GM18502 (cell line): ENCODE data around the gene PIGP.
"Not testable (repeated sequence)": the region's sequence is repeated elsewhere in the genome, so short reads cannot be mapped to it uniquely, and the experiment has no call there.

ENCODE experiments used
- ATAC-seq: cut with Tn5 transposase; IDR thresholded peaks from one replicate; pipeline ENCODE4 v1.9.1; 2021; ENCODE audit warnings: mild to moderate bottlenecking; ENCODE audit not compliant: unreplicated experiment, poor library complexity

PIGP gene

DNA sequence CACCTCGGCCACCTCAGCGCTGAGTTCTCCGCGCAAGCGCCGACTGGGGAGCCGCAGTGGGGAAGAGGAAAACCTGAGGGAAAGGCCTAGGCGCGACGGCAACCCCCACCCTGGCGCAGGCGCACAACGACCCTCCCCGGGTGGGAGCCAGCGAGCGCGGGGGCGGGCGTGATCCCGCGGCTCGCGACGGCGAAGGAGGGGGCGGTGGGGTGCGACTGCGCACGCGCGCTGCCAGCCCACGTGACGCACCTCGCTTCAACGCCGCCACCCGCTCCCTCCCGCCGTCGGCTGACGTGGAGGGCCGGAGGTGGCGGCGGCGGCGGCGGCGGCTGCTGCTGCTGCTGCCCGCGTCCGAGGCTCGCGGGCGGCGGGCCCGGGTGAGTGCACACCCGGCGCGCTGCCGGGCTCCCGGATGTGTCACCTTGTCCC lies at the start of gene PIGP, which contains the start of gene TTC3:
Gene PIGP, minus strand, starts transcription at position 84 of the 429 bp plus-strand sequence. CDS start 556 bp downstream, outside the sequence.
Gene TTC3, plus strand, starts transcription at position 267 of the 429 bp plus-strand sequence. CDS start 14,004 bp downstream, outside the sequence.
- ATAC-seq = peak; percentile 68

DNA sequence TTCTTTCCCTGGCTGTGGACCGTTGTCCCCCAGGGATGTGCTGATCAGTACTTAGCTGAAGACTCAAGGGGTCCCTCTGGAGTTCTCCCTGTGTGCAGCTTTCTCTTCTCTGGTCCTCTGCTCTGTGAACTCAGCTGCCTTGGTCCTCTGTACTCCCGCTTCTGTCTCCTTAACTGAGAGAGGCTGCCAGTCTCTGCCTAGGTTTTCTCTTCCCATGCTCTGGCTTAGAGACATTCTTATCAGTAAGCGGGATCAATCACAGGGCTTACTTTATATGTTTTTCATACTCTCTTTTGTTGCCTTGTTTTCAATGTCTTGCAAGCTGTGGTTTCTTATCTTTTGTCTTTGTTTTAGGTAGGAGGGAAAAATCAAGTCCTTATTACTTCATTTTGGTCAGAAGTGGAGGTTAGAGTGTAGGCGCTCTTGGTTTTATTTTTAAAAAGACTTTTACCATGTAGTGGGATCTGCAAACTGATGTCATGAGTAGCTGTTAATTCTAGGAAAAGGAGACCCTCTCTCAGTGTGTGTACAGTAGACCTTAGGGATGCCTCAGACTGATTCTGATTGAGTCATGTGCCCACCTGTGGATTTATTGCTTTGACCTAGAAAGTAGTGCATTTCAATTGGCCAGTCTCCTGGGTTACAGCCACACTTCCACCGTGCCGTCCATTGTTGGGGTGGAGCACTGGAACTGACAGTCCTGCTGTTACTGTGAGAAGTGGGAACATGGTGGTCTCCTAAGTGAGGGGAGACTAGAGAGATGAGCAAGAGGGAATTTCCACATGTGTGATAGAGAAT lies 46.7 kb upstream of the PIGP start:
- no peak for ATAC-seq

DNA sequence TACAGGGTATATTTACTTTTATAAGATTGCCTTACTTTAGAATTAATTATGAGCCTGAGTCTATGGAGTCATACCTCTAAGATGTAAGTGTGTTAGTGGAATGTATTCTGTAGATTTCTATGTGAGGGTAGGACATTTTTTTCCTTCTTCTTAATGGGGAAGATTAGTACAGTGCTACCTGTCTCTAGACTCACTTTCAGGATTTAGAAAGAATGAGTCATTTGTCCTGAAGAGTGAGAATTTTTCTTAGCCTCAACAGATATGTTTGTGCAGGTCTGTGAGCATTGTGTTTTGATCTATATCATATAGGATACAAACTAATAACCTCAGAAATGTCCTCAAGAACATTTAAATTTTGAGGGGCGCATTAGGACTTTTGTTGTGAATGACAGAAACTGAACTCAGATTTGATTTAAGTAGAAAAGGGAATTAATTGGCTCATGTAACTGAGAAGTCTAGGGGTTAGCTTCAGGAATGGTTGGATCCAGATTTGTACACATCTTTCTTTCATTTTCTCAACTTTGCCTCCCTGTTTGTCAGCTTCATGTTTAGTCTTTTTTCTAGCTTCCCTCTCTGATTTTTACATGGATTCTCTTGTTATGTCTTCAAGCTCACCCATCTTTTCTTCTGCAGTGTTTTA lies 45.4 kb upstream of the PIGP start:
- ATAC-seq = no peak

DNA sequence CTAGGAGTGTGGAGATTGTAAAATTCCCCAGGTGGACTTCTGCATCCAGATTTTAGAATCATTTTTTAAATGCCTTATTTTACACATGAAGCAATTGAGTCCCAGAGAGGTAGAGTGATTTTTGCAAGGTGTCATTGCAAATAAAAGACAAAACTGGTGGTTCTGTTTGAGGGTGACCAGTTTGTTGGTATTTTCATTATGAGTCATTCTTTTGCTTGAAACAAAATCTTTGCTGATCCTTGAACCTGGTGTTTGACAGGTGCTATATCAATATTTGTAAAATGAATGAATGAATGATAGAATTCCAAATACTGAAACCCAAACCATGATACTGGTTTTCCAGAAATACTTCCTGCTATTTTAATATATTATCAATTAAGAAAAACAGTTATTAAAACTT lies 44.3 kb upstream of the PIGP start:
- no peak for ATAC-seq

DNA sequence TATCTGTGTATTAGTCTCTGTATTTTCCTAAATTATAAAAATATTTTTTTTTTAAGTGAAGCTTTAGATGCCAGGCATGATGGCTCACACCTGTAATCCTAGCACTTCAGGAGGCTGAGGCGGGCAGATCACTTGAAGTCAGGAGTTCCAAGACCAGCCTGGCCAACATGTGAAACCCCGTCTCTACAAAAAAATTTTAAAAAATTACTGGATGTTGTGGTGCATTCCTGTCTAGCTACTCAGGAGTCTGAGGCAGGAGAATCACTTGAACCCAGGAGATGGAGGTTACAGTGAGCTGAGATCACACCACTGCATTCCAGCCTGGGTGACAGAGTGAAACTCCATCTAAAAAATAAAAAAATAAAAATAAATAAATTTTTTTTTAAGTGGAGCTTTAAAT lies 43.6 kb upstream of the PIGP start:
- ATAC-seq = not testable (repeated sequence)

DNA sequence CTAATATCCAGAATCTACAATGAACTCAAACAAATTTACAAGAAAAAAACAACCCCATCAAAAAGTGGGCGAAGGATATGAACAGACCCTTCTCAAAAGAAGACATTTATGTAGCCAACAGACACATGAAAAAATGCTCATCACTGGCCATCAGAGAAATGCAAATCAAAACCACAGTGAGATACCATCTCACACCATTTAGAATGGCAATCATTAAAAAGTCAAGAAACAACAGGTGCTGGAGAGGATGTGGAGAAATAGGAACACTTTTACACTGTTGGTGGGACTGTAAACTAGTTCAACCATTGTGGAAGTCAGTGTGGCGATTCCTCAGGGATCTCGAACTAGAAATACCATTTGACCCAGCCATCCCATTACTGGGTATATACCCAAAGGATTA lies 41.4 kb upstream of the PIGP start:
- ATAC-seq = not testable (repeated sequence)

DNA sequence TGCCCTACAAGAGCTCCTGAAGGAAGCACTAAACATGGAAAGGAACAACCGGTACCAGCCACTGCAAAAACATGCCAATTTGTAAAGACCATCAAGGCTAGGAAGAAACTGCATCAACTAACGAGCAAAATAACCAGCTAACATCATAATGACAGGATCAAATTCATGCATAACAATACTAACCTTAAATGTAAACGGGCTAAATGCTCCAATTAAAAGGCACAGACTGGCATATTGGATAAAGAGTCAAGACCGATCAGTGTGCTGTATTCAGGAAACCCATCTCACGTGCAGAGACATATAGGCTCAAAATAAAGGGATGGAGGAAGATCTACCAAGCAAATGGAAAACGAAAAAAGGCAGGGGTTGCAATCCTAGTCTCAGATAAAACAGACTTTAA lies 38.2 kb upstream of the PIGP start:
- not testable (repeated sequence) for ATAC-seq

DNA sequence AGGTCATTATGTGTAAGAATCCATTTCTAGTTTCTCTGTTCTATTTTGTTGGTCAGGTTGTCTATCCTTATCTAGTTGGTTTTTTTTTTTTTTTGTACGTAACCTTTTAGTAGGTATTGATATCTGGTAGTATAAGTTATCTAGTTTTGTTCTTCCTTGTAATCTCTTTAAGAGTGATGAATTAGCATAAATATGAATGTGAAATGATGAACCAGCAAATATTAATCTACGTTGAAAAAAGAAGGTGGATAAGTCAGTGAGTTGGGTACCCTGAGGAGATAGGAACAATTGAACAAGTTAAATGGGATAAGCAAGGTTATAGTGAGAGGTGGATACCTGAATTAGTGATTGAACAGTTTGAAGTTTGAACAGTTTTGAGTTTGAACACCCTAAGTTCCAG lies 34.1 kb upstream of the PIGP start:
- no peak for ATAC-seq

DNA sequence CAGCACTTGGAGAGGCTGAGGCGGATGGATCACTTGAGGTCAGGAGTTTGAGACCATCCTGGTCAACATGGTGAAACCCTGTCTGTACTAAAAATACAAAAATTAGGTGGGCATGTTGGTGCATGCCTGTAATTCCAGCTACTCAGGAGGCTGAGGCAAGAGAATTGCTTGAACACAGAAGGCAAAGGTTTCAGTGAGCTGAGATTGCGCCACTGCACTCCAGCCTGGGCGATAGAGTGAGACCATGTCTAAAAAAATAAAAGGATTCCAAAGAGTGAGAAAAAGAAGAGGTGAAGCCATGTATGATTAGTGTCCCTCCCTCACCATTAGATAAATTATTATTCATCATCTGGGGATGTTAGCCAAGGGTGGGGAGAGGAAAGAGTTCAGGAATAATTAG lies 29.9 kb upstream of the PIGP start:
- not testable (repeated sequence) for ATAC-seq

DNA sequence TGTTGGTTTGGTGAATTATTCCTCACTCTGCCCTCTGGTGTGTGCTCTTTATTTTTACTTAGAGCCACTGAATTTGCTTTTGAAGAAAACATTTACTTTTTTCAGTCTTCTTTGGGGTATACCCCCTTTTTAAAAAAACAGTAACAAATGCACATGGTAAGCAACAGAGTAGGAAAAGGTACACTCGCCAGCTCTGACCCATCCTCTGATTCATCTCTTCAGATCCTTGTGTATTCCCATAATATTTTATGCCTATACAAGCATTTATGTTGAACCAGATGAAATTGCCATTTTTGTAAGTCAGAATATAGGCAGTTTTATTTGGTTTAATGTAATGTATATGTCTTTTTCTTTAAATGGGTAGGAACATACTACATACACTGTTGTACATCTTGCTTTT lies 28.5 kb upstream of the PIGP start:
- ATAC-seq = no peak

DNA sequence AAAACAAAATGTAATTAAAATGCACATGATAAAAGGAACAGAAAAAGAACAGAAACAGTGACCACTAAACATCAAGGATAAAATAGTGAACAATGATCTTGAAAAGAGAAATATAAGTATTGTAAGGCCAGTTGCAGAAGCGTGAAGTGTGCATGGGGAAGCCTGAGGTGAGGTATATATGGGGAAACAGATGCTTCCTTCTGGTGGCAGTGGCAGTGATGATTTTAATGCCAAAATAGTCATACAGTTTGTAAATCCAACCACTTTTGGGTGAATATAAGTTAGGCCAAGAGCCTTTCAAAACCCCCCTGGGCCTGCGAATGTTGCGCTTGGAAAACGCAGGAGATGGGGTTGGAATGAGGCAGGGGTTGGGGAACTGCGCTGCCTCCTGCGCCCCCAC lies 27.4 kb upstream of the PIGP start:
- no peak for ATAC-seq

DNA sequence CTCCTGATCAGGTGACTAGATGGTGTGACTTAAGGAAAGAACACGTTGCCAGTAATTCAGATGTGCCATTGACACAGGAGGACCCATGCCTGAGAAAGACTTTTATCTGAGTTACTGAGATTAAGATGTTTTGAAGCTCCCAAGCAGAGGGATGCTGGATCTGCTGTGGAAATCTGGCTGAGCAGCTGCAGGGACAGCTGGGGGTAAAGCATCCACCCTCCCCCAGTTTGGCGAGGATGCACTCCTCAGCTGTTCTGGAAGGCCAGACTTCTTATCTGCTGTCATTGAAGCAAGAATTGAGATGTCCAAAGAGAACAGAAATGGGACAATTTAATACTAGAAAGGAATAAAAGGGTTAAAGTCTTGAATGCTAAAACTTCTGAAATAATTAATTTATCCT lies 25.9 kb upstream of the PIGP start:
- ATAC-seq = no peak

DNA sequence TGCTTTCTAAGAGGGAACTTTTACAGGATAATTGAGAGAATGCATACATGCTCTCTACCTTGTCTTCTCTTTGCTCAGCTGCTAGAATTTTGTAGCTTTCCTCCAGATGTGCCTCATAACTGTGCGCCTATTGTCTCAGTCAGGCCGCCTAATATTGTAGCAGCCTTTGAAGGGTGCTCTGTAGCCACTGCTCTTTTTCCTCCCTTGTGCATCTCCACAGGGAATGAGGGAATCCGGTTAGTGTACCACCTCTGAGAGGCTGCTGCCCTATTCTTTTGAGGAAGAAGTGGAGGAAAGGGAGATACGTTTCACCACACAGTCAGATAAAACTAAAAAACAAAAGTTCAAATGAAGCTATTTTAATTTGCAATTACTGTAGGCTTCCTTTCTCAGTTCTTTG lies 22.9 kb upstream of the PIGP start:
- no peak for ATAC-seq

DNA sequence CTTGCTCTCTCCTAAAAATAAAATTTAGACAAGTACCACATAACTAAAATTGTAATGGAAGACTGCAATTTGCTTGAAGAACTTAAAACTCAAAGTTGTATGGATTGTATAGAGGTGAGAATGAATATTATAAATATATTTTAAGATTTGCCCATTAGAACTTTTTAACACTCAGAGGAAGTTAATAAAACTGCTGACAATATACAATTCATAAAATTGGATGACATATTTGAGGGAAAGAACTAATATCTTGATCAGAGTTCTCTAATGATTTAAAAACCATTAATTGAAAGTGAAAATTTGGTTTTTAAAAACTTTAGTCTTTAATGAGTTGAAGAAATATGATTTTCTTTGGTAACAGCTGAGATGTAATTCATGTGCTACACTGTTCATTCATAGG lies 21.1 kb upstream of the PIGP start:
- ATAC-seq = no peak

DNA sequence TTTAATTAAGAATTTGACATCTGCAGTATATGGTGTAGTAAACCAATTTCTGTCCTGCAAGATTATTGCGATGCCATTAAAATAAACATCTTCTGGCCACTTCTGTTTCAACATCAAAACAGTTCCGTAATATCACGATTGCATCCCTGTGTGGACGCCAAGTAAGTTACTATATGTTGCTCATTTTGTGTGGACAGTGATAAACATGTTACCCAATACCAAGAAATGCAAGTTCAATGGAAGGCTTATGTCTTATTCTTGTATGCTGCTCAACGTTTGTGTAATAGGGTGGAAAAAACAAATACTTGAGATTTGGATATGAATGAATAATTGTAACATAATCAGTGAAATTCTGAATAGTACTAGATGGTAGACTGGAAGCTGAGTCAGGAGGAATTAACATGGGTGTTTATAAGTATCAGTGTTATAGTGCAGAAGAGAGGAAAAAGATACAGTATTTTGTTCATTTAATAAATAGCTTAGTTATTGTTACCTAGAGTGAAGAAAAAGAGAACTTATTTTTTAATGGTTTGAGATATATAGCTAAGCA lies 15.4 kb upstream of the PIGP start:
- ATAC-seq = no peak

DNA sequence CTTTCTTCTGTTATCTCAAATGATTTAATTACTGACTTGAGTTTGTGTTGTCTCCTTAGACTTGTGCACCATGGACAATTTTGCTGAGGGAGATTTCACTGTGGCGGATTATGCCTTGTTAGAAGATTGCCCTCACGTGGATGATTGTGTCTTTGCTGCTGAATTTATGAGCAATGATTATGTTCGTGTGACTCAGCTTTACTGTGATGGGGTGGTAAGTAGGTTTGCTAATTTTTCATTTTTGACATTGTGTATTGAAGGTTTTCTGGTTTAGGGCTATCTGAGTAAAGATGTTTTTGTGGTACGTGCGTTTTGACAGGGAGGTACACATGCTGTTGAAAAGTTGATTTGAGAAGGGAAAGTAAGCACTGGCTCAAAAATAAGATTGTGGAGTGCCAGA lies 14.3 kb upstream of the PIGP start:
- no peak for ATAC-seq

DNA sequence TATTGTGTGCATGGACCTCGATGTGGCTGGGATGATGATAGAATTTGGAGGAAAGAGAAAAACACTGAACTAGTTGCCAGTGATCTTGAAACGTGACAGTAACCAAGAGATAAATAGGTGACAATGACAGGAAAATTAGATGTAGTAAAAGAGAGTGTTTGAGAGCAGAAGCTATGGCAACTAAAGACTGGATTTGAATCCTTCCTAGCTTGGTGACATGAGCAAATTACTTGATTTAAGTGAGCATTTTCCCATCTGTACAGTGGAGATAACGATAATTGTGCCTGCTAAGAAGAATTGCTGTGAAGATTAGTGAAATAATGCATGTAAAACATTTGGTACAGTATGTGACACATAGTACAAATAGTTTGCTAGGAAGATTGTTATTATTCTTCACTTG lies 12.9 kb upstream of the PIGP start:
- ATAC-seq = no peak

DNA sequence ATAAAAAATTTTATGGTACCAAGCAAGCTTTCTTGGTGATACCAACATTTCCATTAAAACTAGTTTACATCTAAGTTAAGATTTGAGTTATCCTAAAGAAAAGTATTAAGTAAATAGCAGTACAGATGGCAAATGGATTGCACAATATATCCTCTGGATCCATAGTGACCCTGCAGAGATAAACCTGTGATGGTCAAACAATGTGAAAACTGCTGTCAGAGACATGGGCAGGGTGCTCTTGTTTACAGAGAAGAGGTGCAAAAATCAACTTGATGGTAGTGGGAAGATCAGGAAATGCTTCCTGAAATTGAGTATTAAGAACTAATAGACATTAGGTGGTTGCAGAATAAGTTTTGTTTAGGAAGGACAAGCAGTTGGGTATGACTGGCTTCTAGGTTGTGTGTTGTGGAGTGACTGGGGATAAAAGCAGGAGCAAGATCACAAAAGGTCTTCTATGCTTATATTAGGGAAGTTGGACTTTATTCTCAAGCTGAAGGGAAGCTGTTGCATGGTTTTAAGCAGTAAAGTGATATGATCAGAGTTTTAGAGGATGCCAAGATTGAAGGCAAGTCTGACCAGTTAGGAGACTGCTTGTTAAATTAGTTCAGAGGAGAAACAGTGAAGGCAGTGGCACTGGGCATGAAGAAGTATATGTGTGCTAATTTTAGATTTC lies 10.1 kb upstream of the PIGP start:
- ATAC-seq = no peak

DNA sequence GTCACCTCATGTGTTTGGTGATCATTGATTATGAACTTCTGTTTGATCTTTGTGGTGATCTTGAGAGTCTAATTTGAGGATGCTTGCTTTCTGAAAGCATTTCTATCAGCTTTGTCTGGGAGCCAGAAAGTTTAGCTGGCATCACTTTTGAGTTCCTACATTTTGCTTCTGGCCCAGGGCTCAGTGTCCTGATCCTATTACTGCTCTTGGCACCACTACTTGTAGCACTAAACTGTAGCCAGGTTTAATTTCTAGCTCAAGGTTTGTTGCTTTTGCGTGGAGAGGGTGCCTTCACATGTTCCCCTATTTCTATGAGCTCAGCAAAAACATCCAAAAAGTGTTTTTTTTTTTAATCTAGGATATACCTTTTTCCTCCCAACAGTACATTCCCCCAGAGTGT lies 9.5 kb upstream of the PIGP start:
- ATAC-seq = no peak

DNA sequence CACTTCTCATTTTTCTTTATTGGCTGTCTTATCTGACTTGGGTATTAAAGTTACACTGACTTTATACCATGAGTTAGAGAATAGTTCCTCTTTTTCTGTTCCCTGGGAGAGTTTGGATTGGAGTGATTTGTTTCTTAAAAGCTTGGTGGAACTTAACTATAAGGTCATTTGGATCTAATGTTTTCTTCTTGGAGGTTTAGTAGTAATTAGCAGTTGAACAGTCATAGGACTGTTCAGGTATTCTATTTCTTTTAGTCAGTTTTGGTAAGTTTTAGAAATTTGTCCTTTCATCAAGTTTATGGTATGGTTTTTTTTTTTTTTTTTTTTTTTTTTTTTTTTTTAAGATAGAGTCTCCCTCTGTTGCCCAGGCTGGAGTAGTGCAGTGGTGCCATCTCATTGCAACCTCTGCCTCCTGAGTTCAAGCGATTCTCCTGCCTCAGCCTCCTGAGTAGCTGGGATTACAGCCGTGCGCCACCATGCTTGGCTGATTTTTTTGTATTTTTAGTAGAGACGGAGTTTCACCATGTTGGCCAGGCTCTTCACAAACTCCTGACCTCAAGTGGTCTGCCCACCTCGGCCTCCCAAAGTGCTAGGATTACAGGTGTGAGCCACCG lies 6.4 kb upstream of the PIGP start:
- ATAC-seq = no peak

DNA sequence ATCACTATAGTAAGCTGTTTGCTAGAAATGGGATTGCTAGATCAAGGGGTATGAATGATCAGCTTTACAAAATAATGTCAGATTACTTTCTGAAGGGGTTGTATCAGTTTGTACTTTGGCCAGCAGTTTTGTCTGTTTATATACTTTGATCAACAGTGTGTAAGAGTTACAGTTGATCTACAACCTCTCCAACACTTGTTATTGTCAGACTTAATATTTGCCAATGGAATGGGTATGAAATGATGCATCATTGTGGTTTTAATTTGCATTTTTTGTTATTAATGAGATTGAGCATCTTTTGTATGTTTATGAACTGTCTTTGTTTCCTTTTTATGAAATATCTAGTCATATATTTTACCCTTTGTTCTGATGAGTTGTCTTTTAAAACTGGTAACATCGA lies 4.5 kb upstream of the PIGP start:
- no peak for ATAC-seq
